ENCODE measurements around the gene TRIM74.
"Not testable (repeated sequence)": the region's sequence is repeated elsewhere in the genome, so short reads cannot be mapped to it uniquely, and the experiment has no call there.

The TRIM74 gene

DNA sequence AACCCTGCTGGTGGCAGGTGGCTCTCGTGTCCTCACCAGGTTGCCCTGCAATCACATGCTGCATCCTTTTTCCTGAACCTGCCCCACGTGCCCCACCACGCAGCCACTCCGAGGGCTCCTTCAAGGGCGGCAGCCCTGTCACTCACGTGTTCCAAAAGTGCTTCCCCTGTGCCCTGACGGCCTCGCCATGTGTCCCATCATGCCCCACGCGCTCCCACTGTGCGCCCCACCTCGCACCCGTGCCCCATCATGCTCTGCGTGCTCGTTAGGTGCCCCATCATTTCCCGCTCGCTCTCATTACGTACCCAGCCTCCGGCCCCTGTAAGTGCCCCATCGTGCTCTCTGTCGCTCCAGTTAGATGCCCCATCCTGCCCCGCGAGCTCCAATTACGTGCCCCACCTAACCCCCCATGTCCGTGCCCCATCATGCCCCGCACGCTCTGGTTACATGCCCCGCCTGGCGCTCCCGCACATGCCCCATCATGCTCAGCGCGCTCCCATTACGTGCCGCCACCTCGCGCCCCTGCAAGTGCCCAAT lies at the start of gene TRIM74:
TRIM74 (minus strand) TSS at position 487 of the 537 bp plus-strand sequence. CDS start 3,309 bp downstream, outside the sequence.
- DNase-seq, result not testable (repeated sequence)

DNA sequence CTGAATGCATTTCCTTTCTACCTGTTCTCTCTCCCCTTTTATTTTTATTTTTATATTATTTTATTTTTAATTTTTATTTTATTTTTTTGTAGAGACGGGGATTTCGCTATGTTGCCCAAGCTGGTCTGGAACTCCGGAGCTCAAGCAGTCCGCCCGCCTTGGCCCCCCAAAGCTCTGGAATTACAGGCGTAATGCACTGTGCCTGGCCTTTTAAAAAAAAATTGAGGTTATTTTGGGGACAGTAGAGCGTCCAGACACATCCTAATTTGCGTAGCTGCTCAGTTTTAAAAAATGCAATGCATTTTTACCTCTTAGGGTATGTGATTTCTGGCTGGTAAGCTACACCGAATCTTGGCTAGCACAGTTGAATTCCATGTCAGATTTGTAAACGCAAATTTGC lies 37.2 kb upstream of the TRIM74 start:
- DNase-seq, result not testable (repeated sequence)

DNA sequence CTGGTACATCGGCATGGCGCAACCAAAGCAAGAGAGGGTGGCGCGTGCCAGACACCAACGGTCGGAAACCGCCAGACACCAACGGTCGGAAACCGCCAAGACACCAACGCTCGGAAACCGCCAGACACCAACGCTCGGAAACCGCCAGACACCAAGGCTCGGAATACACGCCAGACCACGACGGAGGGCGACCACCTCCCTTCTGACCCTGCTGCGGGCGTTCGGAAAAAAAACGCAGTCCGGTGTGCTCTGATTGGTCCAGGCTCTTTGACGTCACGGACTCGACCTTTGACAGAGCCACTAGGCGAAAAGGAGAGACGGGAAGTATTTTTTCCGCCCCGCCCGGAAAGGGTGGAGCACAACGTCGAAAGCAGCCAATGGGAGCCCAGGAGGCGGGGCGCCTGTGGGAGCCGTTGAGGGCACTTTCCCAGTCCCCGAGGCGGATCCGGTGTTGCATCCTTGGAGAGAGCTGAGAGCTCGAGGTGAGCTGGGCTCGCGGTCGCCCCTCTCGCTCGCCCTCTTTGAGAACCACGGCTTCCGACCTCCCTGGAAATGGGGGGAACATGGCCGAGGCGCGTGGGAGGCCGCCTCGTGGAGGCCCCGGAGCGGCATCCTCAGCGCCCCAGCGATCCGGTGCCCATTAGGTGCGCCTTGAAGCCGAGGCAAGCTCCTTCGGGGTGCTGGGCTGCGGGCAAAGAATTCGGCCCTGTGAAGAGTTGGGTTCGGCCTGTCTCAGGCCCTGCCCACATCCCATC lies 36.6 kb upstream of the TRIM74 start:
- not testable (repeated sequence) for DNase-seq

DNA sequence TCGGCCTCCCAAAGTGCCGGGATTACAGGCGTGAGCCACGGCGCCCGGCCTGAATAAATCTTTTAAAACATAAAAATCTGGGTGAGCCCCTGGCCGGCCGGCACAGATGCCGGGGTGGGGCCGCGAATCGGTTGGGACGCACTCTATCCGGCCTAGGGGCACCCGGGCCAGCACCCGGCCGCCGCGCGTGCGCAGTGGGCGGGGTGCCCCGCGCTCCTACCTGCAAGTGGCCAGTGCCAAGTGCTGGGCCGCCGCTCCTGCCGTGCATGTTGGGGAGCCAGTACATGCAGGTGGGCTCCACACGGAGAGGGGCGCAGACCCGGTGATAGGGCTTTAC lies 36.1 kb upstream of the TRIM74 start:
- DNase-seq, result not testable (repeated sequence)

DNA sequence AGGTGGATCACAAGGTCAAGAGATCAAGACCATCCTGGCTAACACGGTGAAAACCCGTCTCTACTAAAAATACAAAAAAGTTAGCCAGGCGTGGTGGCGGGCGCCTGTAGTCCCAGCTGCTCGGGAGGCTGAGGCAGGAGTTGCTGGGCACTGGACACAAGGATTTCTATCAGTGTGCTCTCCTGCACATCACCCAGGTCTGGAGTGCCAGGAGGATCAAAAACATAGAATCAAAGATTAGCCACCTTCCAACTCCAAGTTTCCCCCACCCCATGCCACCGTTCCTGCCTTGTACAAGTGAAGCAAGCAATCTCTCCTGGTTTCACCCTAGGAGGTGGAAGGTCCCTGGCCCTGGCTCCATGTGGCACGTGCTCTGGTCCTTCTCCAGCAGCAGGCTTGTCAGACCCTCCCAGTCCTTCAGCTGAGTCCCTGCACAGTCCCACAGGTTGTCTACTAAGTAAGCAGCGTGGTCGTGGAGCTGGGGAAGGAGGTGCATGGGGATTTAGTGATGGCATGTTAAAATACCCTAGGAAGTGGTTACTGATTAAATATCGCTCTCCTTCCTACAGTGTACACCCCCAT lies 28.7 kb upstream of the TRIM74 start:
- not testable (repeated sequence) for DNase-seq

DNA sequence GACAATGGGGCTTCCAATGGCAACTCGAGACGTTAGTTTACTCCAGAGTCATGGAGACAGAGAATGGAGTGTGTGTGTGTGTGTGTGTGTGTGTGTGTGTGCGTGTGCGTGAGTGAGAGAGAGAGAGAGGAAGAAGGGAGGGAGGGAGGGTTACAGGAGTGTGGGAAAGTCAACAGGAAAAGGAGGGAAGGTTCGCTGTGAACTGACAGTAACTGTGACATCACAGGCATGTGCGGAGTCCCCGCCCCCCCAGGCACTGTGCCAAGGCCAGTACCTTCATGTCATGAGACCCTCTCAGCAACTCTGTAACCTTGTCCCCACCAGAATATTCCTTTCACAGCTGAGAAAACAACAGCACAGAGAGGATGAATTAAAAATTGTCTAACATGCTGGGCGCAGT lies 28.2 kb upstream of the TRIM74 start:
- DNase-seq, result not testable (repeated sequence)

DNA sequence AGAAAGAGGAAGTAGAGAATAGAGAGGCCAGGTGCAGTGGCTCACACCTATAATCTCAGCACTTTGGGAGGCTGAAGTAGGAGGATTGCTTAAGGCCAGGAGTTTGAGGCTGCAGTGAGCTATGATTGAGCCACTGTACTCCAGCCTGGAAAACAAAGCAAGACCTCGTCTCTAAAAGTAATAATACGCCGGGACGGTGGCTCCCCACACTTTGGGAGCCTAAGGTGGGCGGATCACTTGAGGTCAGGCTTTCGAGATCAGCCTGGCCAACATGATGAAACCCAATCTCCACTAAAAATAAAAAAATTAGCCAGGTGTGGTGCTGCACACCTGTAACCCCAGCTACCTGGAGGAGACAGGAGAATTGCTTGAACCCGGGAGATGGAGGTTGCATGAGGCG lies 26.2 kb upstream of the TRIM74 start:
- not testable (repeated sequence) for DNase-seq

DNA sequence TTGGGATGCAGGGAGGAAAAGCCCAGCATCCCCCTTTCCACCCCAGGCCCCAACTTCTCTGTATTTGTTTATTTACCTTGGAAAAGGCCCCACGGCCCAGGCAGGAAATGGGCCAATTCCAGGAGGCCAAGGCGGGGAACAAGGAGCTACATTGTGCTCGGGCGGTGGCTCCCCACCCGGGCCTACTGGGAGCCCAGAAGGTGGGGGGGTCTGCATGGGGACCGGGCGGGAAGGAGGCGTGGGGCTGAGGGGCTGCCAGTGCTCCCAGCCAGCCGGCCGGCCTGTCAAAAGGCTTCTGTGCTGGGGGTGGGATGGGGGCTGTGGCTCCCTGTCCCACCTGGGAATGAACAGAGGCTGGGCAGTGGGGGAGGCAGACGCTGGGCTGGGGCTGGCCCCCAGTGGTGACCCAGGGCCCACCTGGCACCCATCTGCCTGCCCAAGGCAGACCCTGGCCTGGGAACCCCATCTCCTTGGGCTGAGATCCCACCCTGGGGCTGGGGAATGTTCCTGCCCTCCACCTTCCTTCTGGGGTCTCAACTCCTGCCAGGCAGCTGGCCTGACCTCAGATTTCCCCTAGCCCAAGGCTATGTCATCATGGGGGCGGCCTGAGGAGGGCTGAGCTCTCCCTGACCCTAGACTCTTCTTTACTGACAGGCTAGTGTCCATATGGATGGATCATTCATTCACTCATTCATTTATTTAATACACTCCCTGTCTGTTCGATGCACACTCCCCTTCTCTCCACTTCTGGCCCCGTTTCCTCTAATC lies 21.1 kb upstream of the TRIM74 start:
- not testable (repeated sequence) for DNase-seq

DNA sequence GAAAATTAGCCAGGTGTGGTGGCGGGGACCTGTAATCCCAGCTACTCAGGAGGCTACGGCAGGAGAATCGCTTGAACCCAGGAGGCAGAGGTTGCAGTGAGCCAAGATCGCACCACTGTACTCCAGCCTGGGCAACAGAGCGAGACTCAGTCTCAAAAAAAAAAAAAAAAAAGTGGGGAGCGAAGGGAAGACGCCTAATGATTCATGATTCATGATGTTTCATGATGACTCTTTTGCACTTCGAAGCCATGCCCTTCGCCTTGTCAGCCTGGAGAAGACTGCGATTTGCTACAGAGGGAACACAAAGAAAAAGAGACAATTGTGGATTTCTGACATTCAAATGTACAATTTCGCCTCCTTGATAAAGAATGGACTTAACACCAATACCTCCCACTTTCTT lies 12.8 kb upstream of the TRIM74 start:
- DNase-seq, result not testable (repeated sequence)

DNA sequence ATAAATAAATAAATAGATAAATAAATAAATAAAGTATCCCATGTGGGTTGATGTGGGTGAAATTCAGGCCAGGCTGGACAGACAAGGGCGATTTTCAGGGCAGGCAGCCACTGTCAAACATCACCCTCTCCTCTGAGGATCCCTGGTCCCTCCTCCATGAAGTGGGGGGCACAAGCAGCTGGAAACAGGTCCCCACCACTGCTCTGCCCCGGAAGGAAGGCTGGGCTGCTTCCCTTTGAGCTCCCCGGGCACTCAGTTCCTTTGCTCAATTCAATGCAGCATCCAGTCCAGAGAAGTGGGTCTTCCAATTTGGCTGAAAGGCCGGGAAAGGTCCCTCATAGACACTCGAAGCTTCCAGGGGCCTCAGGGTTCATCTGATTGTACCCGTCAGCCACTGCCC lies 11.1 kb upstream of the TRIM74 start:
- DNase-seq, result not testable (repeated sequence)

DNA sequence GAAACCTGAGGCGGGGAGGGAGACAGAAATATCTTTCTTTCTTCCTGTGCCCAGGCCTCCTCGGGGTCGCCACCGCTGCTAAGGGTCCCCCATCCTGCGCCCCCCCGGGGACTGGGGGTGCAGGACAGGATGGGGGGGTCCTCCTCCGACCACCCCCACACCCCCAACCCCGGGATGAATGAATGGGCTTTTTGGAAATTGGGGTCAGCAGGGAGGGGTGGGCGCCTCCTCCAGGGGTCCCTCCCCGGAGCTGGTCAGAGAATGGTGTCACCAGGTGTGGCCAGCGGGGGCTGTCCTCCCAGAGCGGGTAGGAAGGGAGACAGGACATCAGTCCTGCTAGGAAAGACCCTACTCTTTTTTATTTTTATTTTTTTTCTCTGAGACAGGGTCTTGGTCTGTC lies 7.2 kb upstream of the TRIM74 start:
- not testable (repeated sequence) for DNase-seq

DNA sequence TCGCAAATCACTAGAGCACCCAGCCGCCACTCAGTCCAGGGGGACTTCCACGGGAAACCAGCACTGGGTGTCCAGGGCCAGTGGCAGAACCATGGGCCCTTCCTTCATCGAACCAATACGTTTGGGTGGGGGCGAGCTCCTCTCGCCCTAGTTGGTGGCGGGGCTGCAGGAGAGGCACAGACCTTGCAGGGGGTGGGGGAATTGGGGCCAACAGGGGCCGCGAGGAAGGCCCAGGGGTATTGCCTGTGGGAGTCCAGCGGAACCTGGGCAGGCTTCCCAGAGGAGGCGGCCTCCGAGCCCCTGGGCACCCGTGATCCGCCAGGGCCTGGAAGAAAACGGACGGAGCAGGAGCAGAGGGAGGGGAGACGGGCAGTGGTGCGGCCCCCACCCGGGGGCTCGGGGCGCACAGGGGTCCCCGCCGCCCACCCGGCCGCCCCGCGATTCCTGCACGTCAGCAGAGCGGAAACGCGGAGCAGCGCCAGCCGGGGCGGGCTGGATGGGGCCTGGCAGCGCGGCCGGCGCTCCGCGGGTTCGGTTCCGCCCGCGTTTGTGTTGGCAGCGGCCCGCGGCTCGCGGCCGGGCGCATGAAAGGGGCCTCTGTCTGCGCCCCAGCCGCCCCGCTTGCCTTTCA lies 6.5 kb upstream of the TRIM74 start:
- DNase-seq, result not testable (repeated sequence)

DNA sequence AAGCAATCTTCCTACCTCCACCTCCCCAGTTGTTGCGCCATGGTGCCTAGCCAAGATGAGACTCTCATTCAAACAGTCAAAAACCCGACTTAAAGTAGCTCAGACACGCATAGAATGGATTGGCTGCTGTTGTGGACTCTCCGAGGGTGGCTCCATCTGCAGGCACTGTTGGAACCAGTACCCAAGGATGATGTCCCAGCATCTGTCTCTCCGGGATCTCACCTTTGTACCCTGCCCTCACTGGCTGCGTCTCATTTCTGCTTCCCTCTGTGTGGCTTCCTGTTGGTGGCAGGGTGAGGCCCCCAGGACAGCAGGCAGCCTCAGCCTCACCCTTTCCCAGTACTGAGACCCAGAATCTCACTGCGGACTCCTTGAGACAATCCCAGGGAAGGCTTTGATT lies 5.5 kb upstream of the TRIM74 start:
- not testable (repeated sequence) for DNase-seq

DNA sequence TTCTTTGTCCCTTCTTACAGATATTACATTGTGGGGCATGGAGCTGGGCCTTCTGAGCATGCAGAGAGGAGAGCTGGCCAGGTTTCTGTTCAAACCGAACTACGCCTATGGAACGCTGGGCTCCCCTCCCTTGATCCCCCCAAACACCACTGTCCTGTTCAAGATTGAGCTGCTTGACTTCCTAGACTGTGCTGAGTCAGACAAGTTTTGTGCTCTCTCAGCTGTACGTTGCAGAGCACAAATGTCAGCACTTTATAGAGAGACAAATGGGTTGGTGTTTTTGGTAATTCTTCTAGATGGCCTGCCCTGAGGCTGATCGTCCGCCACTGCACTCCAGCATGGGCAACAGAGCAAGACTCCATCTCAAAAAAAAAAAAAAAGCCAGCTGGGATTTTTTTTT lies 2.2 kb upstream of the TRIM74 start:
- DNase-seq, result not testable (repeated sequence)

DNA sequence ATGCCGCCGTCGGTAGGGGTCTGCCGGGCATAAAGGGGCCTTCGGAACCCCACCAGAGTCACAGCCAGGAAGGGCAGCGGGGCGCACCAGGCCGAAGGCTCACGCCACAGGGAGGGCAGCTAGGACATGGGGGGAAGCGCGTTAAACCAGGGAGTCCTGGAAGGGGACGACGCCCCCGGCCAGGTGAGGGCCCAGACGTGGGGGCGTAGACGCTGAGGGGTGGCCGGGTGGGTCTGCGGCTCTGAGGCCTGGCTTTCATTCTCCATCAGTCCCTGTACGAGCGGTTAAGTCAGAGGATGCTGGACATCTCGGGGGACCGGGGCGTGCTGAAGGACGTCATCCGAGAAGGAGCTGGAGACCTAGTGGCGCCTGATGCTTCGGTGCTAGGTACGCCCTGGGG lies 422 bp upstream of the TRIM74 start:
- DNase-seq, result not testable (repeated sequence)

DNA sequence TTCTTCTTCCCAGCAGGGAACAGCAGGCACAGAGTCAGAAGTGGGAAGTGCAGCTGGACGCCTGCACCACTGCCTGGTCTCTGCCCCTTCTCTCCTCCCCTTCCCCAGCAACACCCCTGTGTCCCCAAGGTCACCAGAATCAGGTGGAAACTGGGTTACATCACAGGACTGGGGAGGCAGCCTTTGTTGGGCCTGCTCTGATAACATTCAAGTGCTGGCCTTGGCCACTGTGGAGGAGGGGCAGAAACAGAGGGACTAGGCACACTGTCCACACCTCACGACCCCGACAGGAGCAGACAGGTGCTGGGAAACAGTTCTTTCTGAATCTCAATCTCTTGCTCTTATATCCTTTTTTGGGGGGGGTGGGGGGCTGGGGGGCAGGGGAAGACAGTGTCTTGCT lies 2.4 kb downstream of the TRIM74 start:
- DNase-seq, result not testable (repeated sequence)

DNA sequence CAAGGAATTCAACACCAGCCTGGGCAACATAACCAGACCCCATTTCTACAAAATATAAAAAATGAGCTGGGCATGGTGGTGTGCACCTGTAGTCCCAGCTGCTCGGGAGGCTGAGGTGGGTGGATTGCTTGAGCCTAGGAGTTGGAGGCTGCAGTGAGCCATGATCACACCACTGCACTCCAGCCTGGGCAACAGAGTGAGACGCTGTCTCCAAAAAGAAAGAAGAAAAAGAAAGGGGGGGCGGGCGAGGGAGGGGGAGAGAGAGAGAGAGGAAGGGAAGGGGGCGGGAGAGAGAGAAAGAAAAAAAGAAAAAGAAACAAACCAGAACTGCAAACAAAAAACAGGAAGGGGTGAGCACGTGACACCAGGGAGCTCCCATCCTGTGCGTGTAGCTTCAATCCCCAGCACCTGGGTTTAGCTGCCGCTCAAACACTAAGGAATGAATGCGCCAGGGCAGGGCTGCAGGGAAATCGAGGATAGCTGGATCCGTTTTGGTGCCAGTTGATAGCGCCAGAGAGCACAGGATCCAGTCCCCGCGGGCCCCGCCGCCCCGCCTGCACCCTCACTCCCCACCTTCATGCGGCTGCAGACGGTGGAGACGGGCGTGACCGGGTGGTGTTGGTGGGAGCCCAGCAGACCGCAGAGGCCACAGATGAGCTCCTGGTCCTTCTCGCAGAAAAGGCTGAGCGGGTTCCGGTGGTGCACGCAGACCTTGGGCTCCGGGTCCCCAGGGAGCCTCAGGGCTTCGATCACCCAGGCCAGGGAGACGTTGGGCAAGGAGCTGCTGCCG lies 3.9 kb downstream of the TRIM74 start:
- not testable (repeated sequence) for DNase-seq

DNA sequence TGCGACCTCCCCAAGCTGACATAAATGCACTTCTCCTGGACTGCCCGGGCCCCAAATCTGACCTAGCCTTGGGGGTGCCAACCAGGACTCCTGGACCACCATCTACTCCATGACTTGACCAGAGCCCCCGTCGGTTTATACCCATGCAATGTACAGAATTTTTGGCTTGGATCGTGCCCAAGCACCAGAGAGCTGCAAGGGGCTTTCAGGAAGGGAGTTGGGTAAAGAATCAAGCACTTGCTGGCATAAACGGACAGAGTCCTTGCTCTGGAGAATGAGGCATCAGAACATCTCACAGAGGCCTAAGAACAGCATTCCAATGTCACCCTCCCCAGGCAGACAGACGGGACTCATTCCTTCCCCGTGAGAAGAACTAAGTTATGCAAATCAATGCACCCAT lies 6.2 kb downstream of the TRIM74 start:
- not testable (repeated sequence) for DNase-seq

DNA sequence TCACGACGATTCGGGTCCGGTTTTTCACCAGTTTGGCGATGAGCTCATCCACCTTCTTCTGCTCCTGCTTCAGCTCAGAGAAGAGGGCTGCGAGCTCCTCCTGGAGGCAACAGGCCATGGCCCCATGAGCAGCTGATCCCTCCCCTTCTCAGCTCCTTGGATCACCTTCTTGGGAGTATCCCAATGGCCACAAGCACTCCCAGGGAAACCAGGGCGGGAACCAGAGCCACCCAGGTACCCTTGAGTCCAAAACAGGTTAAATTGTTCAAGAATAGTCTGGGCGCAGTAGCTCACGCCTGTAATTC lies 8.0 kb downstream of the TRIM74 start:
- DNase-seq, result not testable (repeated sequence)

DNA sequence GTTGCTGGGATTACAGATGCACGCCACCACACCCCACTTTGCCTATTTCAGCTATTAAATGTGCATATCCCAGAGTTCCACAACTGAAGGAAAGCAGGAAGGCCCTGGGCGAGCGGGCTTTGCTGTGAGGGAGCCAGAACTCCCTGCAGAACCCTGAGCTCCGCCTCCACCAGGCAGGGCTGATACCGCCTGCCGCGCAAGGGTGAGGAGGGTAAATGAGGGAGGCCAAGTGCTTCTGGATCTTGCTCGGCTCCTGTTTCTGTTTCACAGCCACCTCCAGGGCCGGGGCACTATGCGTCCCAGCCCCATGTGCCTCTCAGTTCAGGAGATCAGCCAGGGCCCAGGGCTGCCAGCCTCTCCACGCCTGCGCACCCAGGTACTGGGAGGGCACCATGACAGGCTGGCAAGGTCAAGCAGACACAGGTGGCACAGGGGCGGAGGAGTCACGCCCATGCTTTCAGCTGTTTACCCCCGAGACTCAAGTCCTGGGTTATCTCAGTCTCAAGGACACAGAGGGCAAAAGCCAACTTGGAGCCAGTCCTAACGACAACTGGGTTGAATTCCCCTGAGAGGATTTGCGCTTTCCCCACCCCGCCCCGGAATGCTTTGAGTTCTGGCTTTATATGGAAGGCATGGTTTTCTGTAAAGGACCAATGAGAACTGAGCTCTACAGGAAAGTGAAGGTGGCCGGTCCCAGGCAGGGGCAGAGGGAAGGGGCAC lies 8.5 kb downstream of the TRIM74 start:
- DNase-seq, result not testable (repeated sequence)

DNA sequence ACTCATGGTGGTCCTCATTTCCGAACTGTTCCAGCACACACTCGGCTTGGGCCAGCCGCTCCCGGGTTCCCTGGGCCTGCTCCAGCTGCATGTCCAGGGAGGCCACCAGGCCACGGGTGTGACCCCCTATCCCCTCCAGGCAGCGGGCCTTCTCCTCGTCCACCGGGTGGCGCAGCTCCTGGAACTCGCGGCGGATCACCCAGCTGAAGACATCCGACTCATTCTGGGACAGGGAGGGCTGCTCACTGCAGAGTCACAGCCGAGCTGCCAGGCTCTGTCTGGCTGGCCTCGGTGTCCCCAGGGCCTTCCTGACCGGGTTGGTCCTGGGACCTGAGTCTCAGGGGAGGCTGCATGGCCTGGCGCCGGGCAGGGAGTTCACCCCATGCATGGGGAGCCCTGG lies 9.2 kb downstream of the TRIM74 start:
- DNase-seq, result not testable (repeated sequence)
